Caco-2 (cell line): Measurements from ENCODE around the gene NCKAP5. TPM values are rescaled to one million over a fixed set of nuclear protein-coding genes. Genes with fewer than 3 reads are reported as not detected.

Source experiments
- BruUV-seq: library from RNA; stranded (reverse); fragments of 400-500 nt; replicated peaks from 2 replicates; lab custom pipeline; 2021; lab: Mats Ljungman, UMichigan
- CTCF ChIA-PET: fragments of 300-600 bp; sonication (Branson Sonifier 250); formaldehyde crosslinking; loops from one replicate; lab custom pipeline; 2022; ENCODE audit warnings: antibody characterized with exemption; lab: Charles Lee
- POLR2A ChIA-PET: fragments of 300-600 bp; sonication (Branson Sonifier 250); formaldehyde crosslinking; loops from one replicate; lab custom pipeline; 2022; ENCODE audit warnings: antibody characterized with exemption; lab: Charles Lee
- DNase-seq, 2 experiments: peaks; one replicate each; pipeline versions ENCODE4 v3.0.0 to v3.0.0-alpha.2; 2020 to 2022
- H3K27me3 ChIP-seq: replicated peaks from 2 replicates; pipeline ENCODE4 v1.6.0; 2011; ENCODE audit warnings: low read length; ENCODE audit not compliant: control insufficient read depth, insufficient read depth
- H3K36me3 ChIP-seq: 2 replicates; pipeline ENCODE4 v1.5.1; 2011; ENCODE audit warnings: low read length; ENCODE audit not compliant: control insufficient read depth, insufficient read depth
- H3K4me1 ChIP-seq: fragments of 250-450 bp; sonication (Bioruptor Pico); 2 replicates; pipeline ENCODE4 v1.5.1; 2020; ENCODE audit warnings: mild to moderate bottlenecking
- H3K4me3 ChIP-seq: 2 replicates; pipeline ENCODE4 v1.5.1; 2011; ENCODE audit warnings: low read depth, mild to moderate bottlenecking, control low read depth, low read length
- H3K9me3 ChIP-seq: fragments of 250-450 bp; sonication (Bioruptor Pico); 2 replicates; pipeline ENCODE4 v1.5.1; 2020; ENCODE audit warnings: mild to moderate bottlenecking, moderate library complexity
- H3K27ac Mint-ChIP-seq: one replicate; pipeline ENCODE4 v1.8.0; 2022; ENCODE audit warnings: mixed read lengths; ENCODE audit not compliant: unreplicated experiment
- H3K27me3 Mint-ChIP-seq: one replicate; pipeline ENCODE4 v1.8.0; 2022; ENCODE audit warnings: mixed read lengths; ENCODE audit not compliant: insufficient read depth, unreplicated experiment
- H3K36me3 Mint-ChIP-seq: one replicate; pipeline ENCODE4 v1.8.0; 2022; ENCODE audit warnings: mild to moderate bottlenecking, mixed read lengths; ENCODE audit not compliant: insufficient read depth, unreplicated experiment
- H3K4me1 Mint-ChIP-seq: one replicate; pipeline ENCODE4 v1.8.0; 2022; ENCODE audit warnings: low read depth, mixed read lengths; ENCODE audit not compliant: unreplicated experiment
- H3K4me3 Mint-ChIP-seq: one replicate; pipeline ENCODE4 v1.8.0; 2022; ENCODE audit warnings: mild to moderate bottlenecking, moderate library complexity, mixed read lengths; ENCODE audit not compliant: unreplicated experiment
- H3K9me3 Mint-ChIP-seq: one replicate; pipeline ENCODE4 v1.8.0; 2022; ENCODE audit warnings: mixed read lengths; ENCODE audit not compliant: unreplicated experiment
- CTCF ChIP-seq, 2 experiments: fragments of 200-600 bp in 1 of 2; IDR thresholded peaks; 1 replicate in 1 of 2; 2 replicates in 1 of 2; pipeline versions ENCODE4 v1.5.1 to v1.8.0; 2011 to 2022; ENCODE audit warnings: antibody characterized with exemption in 1 of 2, control low read depth in 1 of 2, inconsistent platforms in 1 of 2, low read depth in 1 of 2, low read length in 1 of 2, mild to moderate bottlenecking in 1 of 2, moderate library complexity in 1 of 2; ENCODE audit not compliant: insufficient read depth in 1 of 2, severe bottlenecking in 1 of 2, unreplicated experiment in 1 of 2
- intact Hi-C: fragments of 100-400 bp; cut with micrococcal nuclease; formaldehyde crosslinking; loops from one replicate; pipeline ENCODE4 v1.10.0; 2022; ENCODE audit not compliant: unreplicated experiment
- total RNA-seq: library from RNA; stranded (reverse); gene quantifications from 2 replicates; pipeline ENCODE4 v1.2.3, GENCODE V29; 2022

NCKAP5 gene
- total RNA-seq, 1 experiment from 2014 or later, result 3.8 TPM

GRCh38 chr2:132678483-132678882, 889.8 kb downstream of the NCKAP5 start:
- no peaks in the 10 kb centered on the region for H3K36me3 ChIP-seq
- no peaks in the 10 kb centered on the region for H3K27me3 ChIP-seq
- TF ChIP-seq CTCF (IDR thresholded peaks at IDR 0.05; ENCODE audit: insufficient read depth in 1 of 2, low read depth in 1 of 2, low read length in 1 of 2, severe bottlenecking in 1 of 2, unreplicated experiment in 1 of 2), result no peak
- Mint-ChIP-seq H3K27ac (no peak overlapping the region), H3K9me3 (no peaks in the 10 kb centered on the region), H3K4me3 (no peak overlapping the region), H3K27me3 (peaks cover 5% of the 10 kb centered on the region), H3K36me3 (no peaks in the 10 kb centered on the region), H3K4me1 (no peaks in the 10 kb centered on the region)
- ChIA-PET POLR2A (no interaction called here), CTCF (no interaction called here)
- no peaks in the 10 kb centered on the region for H3K9me3 ChIP-seq
- intact Hi-C loops, result loop anchor here (10.0 kb wide), 1 partner anchor 116 kb away; no protein-coding TSS in a partner anchor
- DNase-seq, result no peak
- peaks cover 5% of the 10 kb centered on the region; the same call in 1 of the 2 replicates for H3K4me1 ChIP-seq
- H3K4me3 ChIP-seq, result no peak overlapping the region
- no TSS peak for BruUV-seq

- TF ChIP-seq CTCF (IDR thresholded peaks at IDR 0.05; ENCODE audit: insufficient read depth in 1 of 2, low read depth in 1 of 2, low read length in 1 of 2, severe bottlenecking in 1 of 2, unreplicated experiment in 1 of 2), result no peak
- peaks cover 5% of the 10 kb centered on the region for H3K27me3 Mint-ChIP-seq
- H3K4me3 ChIP-seq, result no peak overlapping the region
- intact Hi-C loops, result loop anchor here (1.0 to 10.0 kb wide), 2 partner anchors 117 to 176 kb away; no protein-coding TSS in a partner anchor
- no peak overlapping the region for H3K4me3 Mint-ChIP-seq
- DNase-seq, result no peak
- H3K27me3 ChIP-seq, result no peaks in the 10 kb centered on the region
- no peaks in the 10 kb centered on the region for H3K36me3 ChIP-seq
- no TSS peak for BruUV-seq
- POLR2A ChIA-PET, result no interaction called here
- no peaks in the 10 kb centered on the region for H3K9me3 Mint-ChIP-seq
- peaks cover 5% of the 10 kb centered on the region; the same call in 1 of the 2 replicates for H3K4me1 ChIP-seq
- no peaks in the 10 kb centered on the region for H3K9me3 ChIP-seq
- H3K27ac Mint-ChIP-seq, result no peak overlapping the region
- CTCF ChIA-PET, result interaction anchor here (1.0 kb wide), 1 partner anchor 329 kb away, joined by 4 read pairs; no protein-coding TSS in a partner anchor
- H3K4me1 Mint-ChIP-seq, result no peaks in the 10 kb centered on the region
- no peaks in the 10 kb centered on the region for H3K36me3 Mint-ChIP-seq
These were observed 890.6 kb downstream of the NCKAP5 start for GRCh38 chr2:132677661-132678060.

- no peak overlapping the region for H3K4me3 ChIP-seq
- intact Hi-C loops, result loop anchor here (1.0 to 10.0 kb wide), 2 partner anchors 118 to 176 kb away; no protein-coding TSS in a partner anchor
- Mint-ChIP-seq H3K4me3 (no peak overlapping the region), H3K27ac (no peak overlapping the region), H3K36me3 (no peaks in the 10 kb centered on the region), H3K27me3 (peaks cover 5% of the 10 kb centered on the region), H3K4me1 (no peaks in the 10 kb centered on the region), H3K9me3 (no peaks in the 10 kb centered on the region)
- H3K4me1 ChIP-seq, result peaks cover 8% of the 10 kb centered on the region; the same call in 1 of the 2 replicates
- TF ChIP-seq CTCF (IDR thresholded peaks at IDR 0.05; ENCODE audit: insufficient read depth in 1 of 2, low read depth in 1 of 2, low read length in 1 of 2, severe bottlenecking in 1 of 2, unreplicated experiment in 1 of 2), result peak; percentile 7 to 27
- ChIA-PET POLR2A (no interaction called here), CTCF (interaction anchor here (0.9 to 1.0 kb wide), 3 partner anchors 130 to 494 kb away, joined by 3 to 5 read pairs (median 4); no protein-coding TSS in a partner anchor)
- no peaks in the 10 kb centered on the region for H3K9me3 ChIP-seq
- no peaks in the 10 kb centered on the region for H3K36me3 ChIP-seq
- no peak for DNase-seq
- no peaks in the 10 kb centered on the region for H3K27me3 ChIP-seq
- no TSS peak for BruUV-seq
These were observed 891.3 kb downstream of the NCKAP5 start for GRCh38 chr2:132676999-132677398.
